ENCODE data around the gene TMCC2.

GRCh38 chr1:205230982-205231381 is 3.2 kb downstream of the TMCC2 start:
- TF ChIP-seq CTCF (IDR thresholded peaks at IDR 0.05 in 2 of 3, conservative IDR thresholded peaks at IDR 0.05 in 1 of 3; ENCODE audit: borderline replicate concordance in 1 of 3, insufficient read depth in 1 of 3, low read depth in 2 of 3, low read length in 2 of 3) (no peak), ZBTB33 (IDR thresholded peaks at IDR 0.05; ENCODE audit: extremely low read depth, insufficient replicate concordance, low read length) (no peak), RAD21 (IDR thresholded peaks at IDR 0.05; ENCODE audit: low read depth) (no peak), POLR2AphosphoS5 (IDR thresholded peaks at IDR 0.05; ENCODE audit: low read depth, low read length) (no peak), POLR2A (IDR thresholded peaks at IDR 0.05; ENCODE audit: borderline replicate concordance, extremely low read depth, insufficient read depth, insufficient read length) (no peak), MAX (IDR thresholded peaks at IDR 0.05) (no peak), YY1 (IDR thresholded peaks at IDR 0.05; ENCODE audit: extremely low read depth, insufficient replicate concordance, low read depth, low read length) (no peak), SIN3A (IDR thresholded peaks at IDR 0.05; ENCODE audit: low read depth) (no peak)
